WTC11 (cell line): ENCODE results near the gene ZNF581. TPM values are rescaled to one million over a fixed set of nuclear protein-coding genes. Genes with fewer than 3 reads are reported as not detected.

ENCODE experiments used
- ATAC-seq: fragments of 200-7000 bp; cut with Tn5 transposase; 2 replicates; pipeline ENCODE4 v1.10.0; 2021; ENCODE audit warnings: mild to moderate bottlenecking, moderate library complexity
- CTCF ChIA-PET: fragments of 300-600 bp; sonication (Branson Sonifier 250); formaldehyde crosslinking; loops from one replicate; lab custom pipeline; 2021; ENCODE audit warnings: antibody characterized with exemption; lab: Charles Lee
- POLR2A ChIA-PET: fragments of 350-600 bp; sonication (Branson Sonifier 250); formaldehyde crosslinking; loops from one replicate; lab custom pipeline; 2021; ENCODE audit warnings: antibody characterized with exemption; lab: Charles Lee
- DNase-seq: peaks from one replicate; pipeline ENCODE4 v3.0.0; 2021; ENCODE audit warnings: low spot score
- H3K27ac Mint-ChIP-seq: 2 replicates; pipeline ENCODE4 v1.8.0; 2021; ENCODE audit warnings: mixed read lengths
- H3K27me3 Mint-ChIP-seq: 2 replicates; pipeline ENCODE4 v1.8.0; 2021; ENCODE audit warnings: low read depth, mild to moderate bottlenecking, moderate library complexity, mixed read lengths
- H3K36me3 Mint-ChIP-seq: 2 replicates; pipeline ENCODE4 v1.8.0; 2021; ENCODE audit warnings: mixed read lengths
- H3K4me1 Mint-ChIP-seq: 2 replicates; pipeline ENCODE4 v1.8.0; 2022; ENCODE audit warnings: mixed read lengths
- H3K4me3 Mint-ChIP-seq: 2 replicates; pipeline ENCODE4 v1.8.0; 2021; ENCODE audit warnings: mild to moderate bottlenecking, moderate library complexity, mixed read lengths
- H3K9me3 Mint-ChIP-seq: 2 replicates; pipeline ENCODE4 v1.8.0; 2021; ENCODE audit warnings: mixed read lengths
- CREB1 ChIP-seq: sonication (generic); formaldehyde crosslinking; IDR thresholded peaks from 2 replicates; pipeline ENCODE4 v1.8.0; 2023; ENCODE audit warnings: mild to moderate bottlenecking, missing genetic modification reagents
- ETV6 ChIP-seq: sonication (generic); formaldehyde crosslinking; IDR thresholded peaks from 2 replicates; pipeline ENCODE4 v1.8.1; 2022; ENCODE audit warnings: mild to moderate bottlenecking, missing genetic modification reagents
- GABPB1 ChIP-seq: sonication (generic); formaldehyde crosslinking; IDR thresholded peaks from 2 replicates; pipeline ENCODE4 v1.8.1; 2023; ENCODE audit warnings: mild to moderate bottlenecking, missing genetic modification reagents
- NFE2L1 ChIP-seq: sonication (generic); formaldehyde crosslinking; IDR thresholded peaks from 2 replicates; pipeline ENCODE4 v1.8.1; 2023; ENCODE audit warnings: missing genetic modification reagents
- NFYB ChIP-seq: sonication (generic); formaldehyde crosslinking; conservative IDR thresholded peaks from 2 replicates; pipeline ENCODE4 v1.8.0; 2022; ENCODE audit warnings: low read depth, missing genetic modification reagents
- RELA ChIP-seq: sonication (generic); formaldehyde crosslinking; IDR thresholded peaks from 2 replicates; pipeline ENCODE4 v1.8.1; 2022; ENCODE audit warnings: missing genetic modification reagents, mild to moderate bottlenecking, borderline replicate concordance
- TCF7 ChIP-seq: sonication (generic); formaldehyde crosslinking; IDR thresholded peaks from 2 replicates; pipeline ENCODE4 v1.8.0; 2022; ENCODE audit warnings: mild to moderate bottlenecking, low read depth, missing genetic modification reagents, moderate library complexity
- ZNF138 ChIP-seq: sonication (generic); formaldehyde crosslinking; conservative IDR thresholded peaks from 2 replicates; pipeline ENCODE4 v1.8.1; 2022; ENCODE audit warnings: mild to moderate bottlenecking, moderate library complexity, missing genetic modification reagents
- ZNF219 ChIP-seq: sonication (generic); formaldehyde crosslinking; IDR thresholded peaks from 2 replicates; pipeline ENCODE4 v1.8.0; 2023; ENCODE audit warnings: missing genetic modification reagents, mild to moderate bottlenecking, borderline replicate concordance
- ZNF423 ChIP-seq: fragments of 250-450 bp; sonication (Bioruptor Pico); IDR thresholded peaks from 2 replicates; pipeline ENCODE4 v2.1.2; 2022; ENCODE audit warnings: mild to moderate bottlenecking, moderate library complexity
- total RNA-seq: library from RNA; stranded (reverse); gene quantifications from 3 replicates; pipeline ENCODE4 v1.2.3, GENCODE V29; 2021
- TF ChIP-seq, protein P1 (sequence below): sonication (generic); formaldehyde crosslinking; IDR thresholded peaks from 2 replicates; pipeline ENCODE4 v1.8.0; 2022; ENCODE audit warnings: mild to moderate bottlenecking, missing genetic modification reagents
- TF ChIP-seq, protein P2 (sequence below): sonication (generic); formaldehyde crosslinking; IDR thresholded peaks from 2 replicates; pipeline ENCODE4 v1.8.1; 2023; ENCODE audit warnings: mild to moderate bottlenecking, missing genetic modification reagents, moderate library complexity
- TF ChIP-seq, protein P3 (sequence below): sonication (generic); formaldehyde crosslinking; IDR thresholded peaks from 2 replicates; pipeline ENCODE4 v1.8.1; 2023; ENCODE audit warnings: mild to moderate bottlenecking, missing genetic modification reagents
- TF ChIP-seq, protein P4 (sequence below): sonication (generic); formaldehyde crosslinking; IDR thresholded peaks from 2 replicates; pipeline ENCODE4 v1.8.1; 2022; ENCODE audit warnings: low read depth, mild to moderate bottlenecking, moderate library complexity, missing genetic modification reagents, borderline replicate concordance
- TF ChIP-seq, protein P5 (sequence below): sonication (generic); formaldehyde crosslinking; conservative IDR thresholded peaks from 2 replicates; pipeline ENCODE4 v1.8.1; 2022; ENCODE audit warnings: mild to moderate bottlenecking, missing genetic modification reagents
- TF ChIP-seq, protein P6 (sequence below): sonication (generic); formaldehyde crosslinking; IDR thresholded peaks from 2 replicates; pipeline ENCODE4 v1.8.1; 2023; ENCODE audit warnings: mild to moderate bottlenecking, moderate library complexity, missing genetic modification reagents
- TF ChIP-seq, protein P7 (sequence below): sonication (generic); formaldehyde crosslinking; IDR thresholded peaks from 2 replicates; pipeline ENCODE4 v1.8.0; 2022; ENCODE audit warnings: missing genetic modification reagents

Gene ZNF581
- total RNA-seq, 1 experiment from 2014 or later, result 100 TPM

DNA sequence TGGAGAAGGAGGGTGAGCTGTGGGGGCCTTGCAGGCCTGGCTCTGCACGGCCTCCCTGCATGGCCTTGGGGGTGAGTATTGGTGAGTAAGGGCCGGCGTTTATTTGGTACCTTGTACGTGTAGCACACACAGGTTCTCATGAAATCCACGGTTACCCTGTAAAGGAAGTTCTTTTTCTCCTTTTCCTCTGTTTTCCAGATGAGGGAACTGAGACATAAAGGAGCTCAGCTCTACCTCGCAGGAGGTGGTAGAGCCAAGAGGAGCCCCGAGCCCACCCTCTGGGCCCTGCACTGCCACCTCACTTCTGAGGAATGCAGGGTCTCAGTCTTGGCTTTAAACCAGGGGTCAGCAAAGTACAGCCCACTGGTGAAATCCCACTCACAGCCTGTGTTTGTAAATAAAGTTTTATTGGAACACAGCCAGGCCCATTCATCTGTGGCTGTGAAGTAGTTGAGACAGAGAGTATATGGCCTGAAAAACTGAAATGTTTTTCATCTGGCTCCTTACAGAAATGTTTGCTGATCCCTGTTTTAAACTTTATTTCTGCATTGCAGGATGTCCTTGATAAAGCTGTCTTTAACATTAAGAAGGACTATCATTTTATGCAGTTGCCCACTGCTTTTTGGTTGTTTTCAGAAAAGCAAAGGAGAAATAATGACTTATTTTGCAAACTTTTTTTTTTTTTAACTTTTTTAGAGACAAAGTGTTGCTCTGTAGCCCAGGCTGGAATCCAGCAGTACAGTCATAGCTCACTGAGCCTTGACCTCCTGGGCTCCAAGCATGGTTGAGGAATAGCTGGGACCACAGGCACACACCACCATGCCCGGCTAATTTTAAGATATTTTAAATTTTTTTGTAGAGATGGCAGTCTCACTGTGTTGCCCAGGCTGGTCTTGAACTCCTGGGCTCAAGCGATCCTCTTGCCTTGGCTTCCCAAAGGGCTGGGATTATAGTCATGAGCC lies 38.0 kb downstream of the ZNF581 start:
- POLR2A ChIA-PET, result no interaction called here
- TF ChIP-seq, protein P1, sequence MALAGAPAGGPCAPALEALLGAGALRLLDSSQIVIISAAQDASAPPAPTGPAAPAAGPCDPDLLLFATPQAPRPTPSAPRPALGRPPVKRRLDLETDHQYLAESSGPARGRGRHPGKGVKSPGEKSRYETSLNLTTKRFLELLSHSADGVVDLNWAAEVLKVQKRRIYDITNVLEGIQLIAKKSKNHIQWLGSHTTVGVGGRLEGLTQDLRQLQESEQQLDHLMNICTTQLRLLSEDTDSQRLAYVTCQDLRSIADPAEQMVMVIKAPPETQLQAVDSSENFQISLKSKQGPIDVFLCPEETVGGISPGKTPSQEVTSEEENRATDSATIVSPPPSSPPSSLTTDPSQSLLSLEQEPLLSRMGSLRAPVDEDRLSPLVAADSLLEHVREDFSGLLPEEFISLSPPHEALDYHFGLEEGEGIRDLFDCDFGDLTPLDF (CRISPR knock-in tag), result no peak
- TF ChIP-seq ZNF138 (CRISPR knock-in tag), result no peak
- TF ChIP-seq, protein P2, sequence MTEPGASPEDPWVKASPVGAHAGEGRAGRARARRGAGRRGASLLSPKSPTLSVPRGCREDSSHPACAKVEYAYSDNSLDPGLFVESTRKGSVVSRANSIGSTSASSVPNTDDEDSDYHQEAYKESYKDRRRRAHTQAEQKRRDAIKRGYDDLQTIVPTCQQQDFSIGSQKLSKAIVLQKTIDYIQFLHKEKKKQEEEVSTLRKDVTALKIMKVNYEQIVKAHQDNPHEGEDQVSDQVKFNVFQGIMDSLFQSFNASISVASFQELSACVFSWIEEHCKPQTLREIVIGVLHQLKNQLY, result no peak
- no peak for TF ChIP-seq NFYB (CRISPR knock-in tag)
- TF ChIP-seq, protein P3, sequence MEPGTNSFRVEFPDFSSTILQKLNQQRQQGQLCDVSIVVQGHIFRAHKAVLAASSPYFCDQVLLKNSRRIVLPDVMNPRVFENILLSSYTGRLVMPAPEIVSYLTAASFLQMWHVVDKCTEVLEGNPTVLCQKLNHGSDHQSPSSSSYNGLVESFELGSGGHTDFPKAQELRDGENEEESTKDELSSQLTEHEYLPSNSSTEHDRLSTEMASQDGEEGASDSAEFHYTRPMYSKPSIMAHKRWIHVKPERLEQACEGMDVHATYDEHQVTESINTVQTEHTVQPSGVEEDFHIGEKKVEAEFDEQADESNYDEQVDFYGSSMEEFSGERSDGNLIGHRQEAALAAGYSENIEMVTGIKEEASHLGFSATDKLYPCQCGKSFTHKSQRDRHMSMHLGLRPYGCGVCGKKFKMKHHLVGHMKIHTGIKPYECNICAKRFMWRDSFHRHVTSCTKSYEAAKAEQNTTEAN (CRISPR knock-in tag), result no peak
- TF ChIP-seq NFE2L1, result no peak
- TF ChIP-seq ETV6, result no peak
- TF ChIP-seq, protein P4, sequence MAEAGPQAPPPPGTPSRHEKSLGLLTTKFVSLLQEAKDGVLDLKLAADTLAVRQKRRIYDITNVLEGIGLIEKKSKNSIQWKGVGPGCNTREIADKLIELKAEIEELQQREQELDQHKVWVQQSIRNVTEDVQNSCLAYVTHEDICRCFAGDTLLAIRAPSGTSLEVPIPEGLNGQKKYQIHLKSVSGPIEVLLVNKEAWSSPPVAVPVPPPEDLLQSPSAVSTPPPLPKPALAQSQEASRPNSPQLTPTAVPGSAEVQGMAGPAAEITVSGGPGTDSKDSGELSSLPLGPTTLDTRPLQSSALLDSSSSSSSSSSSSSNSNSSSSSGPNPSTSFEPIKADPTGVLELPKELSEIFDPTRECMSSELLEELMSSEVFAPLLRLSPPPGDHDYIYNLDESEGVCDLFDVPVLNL, result no peak
- no peak for TF ChIP-seq ZNF219 (CRISPR knock-in tag)
- TF ChIP-seq GABPB1 (CRISPR knock-in tag), result no peak
- TF ChIP-seq, protein P5, sequence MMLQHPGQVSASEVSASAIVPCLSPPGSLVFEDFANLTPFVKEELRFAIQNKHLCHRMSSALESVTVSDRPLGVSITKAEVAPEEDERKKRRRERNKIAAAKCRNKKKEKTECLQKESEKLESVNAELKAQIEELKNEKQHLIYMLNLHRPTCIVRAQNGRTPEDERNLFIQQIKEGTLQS, result no peak
- TF ChIP-seq, protein P6, sequence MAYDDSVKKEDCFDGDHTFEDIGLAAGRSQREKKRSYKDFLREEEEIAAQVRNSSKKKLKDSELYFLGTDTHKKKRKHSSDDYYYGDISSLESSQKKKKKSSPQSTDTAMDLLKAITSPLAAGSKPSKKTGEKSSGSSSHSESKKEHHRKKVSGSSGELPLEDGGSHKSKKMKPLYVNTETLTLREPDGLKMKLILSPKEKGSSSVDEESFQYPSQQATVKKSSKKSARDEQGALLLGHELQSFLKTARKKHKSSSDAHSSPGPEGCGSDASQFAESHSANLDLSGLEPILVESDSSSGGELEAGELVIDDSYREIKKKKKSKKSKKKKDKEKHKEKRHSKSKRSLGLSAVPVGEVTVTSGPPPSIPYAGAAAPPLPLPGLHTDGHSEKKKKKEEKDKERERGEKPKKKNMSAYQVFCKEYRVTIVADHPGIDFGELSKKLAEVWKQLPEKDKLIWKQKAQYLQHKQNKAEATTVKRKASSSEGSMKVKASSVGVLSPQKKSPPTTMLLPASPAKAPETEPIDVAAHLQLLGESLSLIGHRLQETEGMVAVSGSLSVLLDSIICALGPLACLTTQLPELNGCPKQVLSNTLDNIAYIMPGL (CRISPR knock-in tag), result no peak
- TF ChIP-seq, protein P7, sequence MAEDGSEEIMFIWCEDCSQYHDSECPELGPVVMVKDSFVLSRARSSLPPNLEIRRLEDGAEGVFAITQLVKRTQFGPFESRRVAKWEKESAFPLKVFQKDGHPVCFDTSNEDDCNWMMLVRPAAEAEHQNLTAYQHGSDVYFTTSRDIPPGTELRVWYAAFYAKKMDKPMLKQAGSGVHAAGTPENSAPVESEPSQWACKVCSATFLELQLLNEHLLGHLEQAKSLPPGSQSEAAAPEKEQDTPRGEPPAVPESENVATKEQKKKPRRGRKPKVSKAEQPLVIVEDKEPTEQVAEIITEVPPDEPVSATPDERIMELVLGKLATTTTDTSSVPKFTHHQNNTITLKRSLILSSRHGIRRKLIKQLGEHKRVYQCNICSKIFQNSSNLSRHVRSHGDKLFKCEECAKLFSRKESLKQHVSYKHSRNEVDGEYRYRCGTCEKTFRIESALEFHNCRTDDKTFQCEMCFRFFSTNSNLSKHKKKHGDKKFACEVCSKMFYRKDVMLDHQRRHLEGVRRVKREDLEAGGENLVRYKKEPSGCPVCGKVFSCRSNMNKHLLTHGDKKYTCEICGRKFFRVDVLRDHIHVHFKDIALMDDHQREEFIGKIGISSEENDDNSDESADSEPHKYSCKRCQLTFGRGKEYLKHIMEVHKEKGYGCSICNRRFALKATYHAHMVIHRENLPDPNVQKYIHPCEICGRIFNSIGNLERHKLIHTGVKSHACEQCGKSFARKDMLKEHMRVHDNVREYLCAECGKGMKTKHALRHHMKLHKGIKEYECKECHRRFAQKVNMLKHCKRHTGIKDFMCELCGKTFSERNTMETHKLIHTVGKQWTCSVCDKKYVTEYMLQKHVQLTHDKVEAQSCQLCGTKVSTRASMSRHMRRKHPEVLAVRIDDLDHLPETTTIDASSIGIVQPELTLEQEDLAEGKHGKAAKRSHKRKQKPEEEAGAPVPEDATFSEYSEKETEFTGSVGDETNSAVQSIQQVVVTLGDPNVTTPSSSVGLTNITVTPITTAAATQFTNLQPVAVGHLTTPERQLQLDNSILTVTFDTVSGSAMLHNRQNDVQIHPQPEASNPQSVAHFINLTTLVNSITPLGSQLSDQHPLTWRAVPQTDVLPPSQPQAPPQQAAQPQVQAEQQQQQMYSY (CRISPR knock-in tag), result no peak
- TF ChIP-seq ZNF423 (CRISPR knock-in tag), result no peak
- no peak for TF ChIP-seq RELA (CRISPR knock-in tag)
- TF ChIP-seq CREB1 (CRISPR knock-in tag), result no peak
- TF ChIP-seq TCF7 (CRISPR knock-in tag), result no peak
- TF ChIP-seq, all 79 proteins: peak for 0
- H3K27me3 Mint-ChIP-seq, result no peaks in the 10 kb centered on the region
- H3K9me3 Mint-ChIP-seq, result no peaks in the 10 kb centered on the region
- DNase-seq (no peak), ATAC-seq (no peak)
- no peak overlapping the region for H3K27ac Mint-ChIP-seq
- H3K4me1 Mint-ChIP-seq, result peaks cover 7% of the 10 kb centered on the region
- H3K36me3 Mint-ChIP-seq, result peaks cover 31% of the 10 kb centered on the region
- CTCF ChIA-PET, result interaction anchor here (1.0 to 1.1 kb wide), 2 partner anchors 10 to 22 kb away, joined by 3 to 4 read pairs; no protein-coding TSS in a partner anchor
- H3K4me3 Mint-ChIP-seq, result no peak overlapping the region
